Stimulated activated CD8-positive, alpha-beta memory T cell treated with anti-CD3 and anti-CD28 coated beads, Interleukin-2, amount 100 ng/mL, for 1 hour (primary cell): ENCODE results near the gene USP48.
"Not testable (repeated sequence)": the region's sequence is repeated elsewhere in the genome, so short reads cannot be mapped to it uniquely, and the experiment has no call there.

Experiments
- DNase-seq, 2 donors: peaks; one replicate each; pipeline ENCODE4 v3.0.0-alpha.2; 2020; ENCODE audit warnings: low read depth in 2 of 2

USP48 gene

GRCh38 chr1:21814981-21815582 is 32.1 kb upstream of the USP48 start:
- DNase-seq: no peak

- no peak for DNase-seq
Observed at GRCh38 chr1:21814241-21814918, 31.4 kb upstream of the USP48 start.

- DNase-seq: no peak
Observed at GRCh38 chr1:21813542-21813941, 30.6 kb upstream of the USP48 start.

- no peak for DNase-seq
Observed at GRCh38 chr1:21811875-21812305, 28.9 kb upstream of the USP48 start, which contains the start of gene LDLRAD2. Gene LDLRAD2 (plus strand): TSS chr1:21812265. CDS start chr1:21812452, 187 bp downstream.

- no peak for DNase-seq
Observed at GRCh38 chr1:21804536-21804935, 21.6 kb upstream of the USP48 start.

GRCh38 chr1:21801100-21801499 is 18.2 kb upstream of the USP48 start:
- no peak for DNase-seq

- no peak for DNase-seq
Observed at GRCh38 chr1:21799730-21800129, 16.8 kb upstream of the USP48 start.

GRCh38 chr1:21795075-21795474 is 12.1 kb upstream of the USP48 start:
- DNase-seq: no peak

- DNase-seq: no peak
Observed at GRCh38 chr1:21794656-21795055, 11.7 kb upstream of the USP48 start.

GRCh38 chr1:21793104-21793503 is 10.2 kb upstream of the USP48 start:
- no peak for DNase-seq

- DNase-seq: no peak
Observed at GRCh38 chr1:21786640-21787039, 3.7 kb upstream of the USP48 start.

GRCh38 chr1:21785764-21786163 is 2.8 kb upstream of the USP48 start:
- not testable (repeated sequence) for DNase-seq

- DNase-seq: no peak
Observed at GRCh38 chr1:21783679-21784603, 992 bp upstream of the USP48 start.

GRCh38 chr1:21782349-21782867 is 541 bp downstream of the USP48 start:
- DNase-seq: peak; percentile 2 to 13

- DNase-seq: no peak
Observed at GRCh38 chr1:21781815-21782348, 1.1 kb downstream of the USP48 start.

GRCh38 chr1:21779613-21780521 is 3.1 kb downstream of the USP48 start:
- no peak for DNase-seq

GRCh38 chr1:21778405-21778727 is 4.6 kb downstream of the USP48 start:
- no peak for DNase-seq

GRCh38 chr1:21776925-21777324 is 6.0 kb downstream of the USP48 start:
- DNase-seq: not testable (repeated sequence)

- DNase-seq: no peak
Observed at GRCh38 chr1:21775985-21776562, 6.9 kb downstream of the USP48 start.

- DNase-seq: no peak
Observed at GRCh38 chr1:21775550-21775914, 7.4 kb downstream of the USP48 start.
